ENCODE results near the gene PCNT. TPM values are rescaled to one million over a fixed set of nuclear protein-coding genes. Genes with fewer than 3 reads are reported as not detected.

PCNT gene
- total RNA-seq, 1 experiment from 2014 or later = 38.4 TPM

DNA sequence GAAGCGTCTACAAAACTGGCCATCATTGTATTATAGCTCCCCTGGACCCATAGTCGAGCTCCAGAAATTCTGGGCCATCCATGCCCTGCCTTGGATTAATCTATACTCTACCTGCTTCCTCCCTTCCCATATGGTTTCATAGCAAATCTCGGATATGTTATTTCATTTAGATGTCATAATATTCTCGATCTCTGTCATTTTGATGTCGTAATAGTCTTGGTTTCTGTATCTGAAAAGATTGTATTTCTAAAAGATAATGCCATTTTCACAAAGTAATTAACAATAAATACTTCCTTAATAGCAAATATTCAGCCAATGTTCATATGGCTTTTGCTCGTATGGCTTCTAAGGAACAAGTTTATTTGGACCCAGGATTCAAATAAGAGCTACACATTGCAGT lies 169.9 kb downstream of the PCNT start:
- no peaks in the 10 kb centered on the region for H3K4me1 ChIP-seq
- H3K27ac Mint-ChIP-seq (ENCODE audit: unreplicated experiment) = no peak overlapping the region
- no peaks in the 10 kb centered on the region for H3K27me3 Mint-ChIP-seq (ENCODE audit: insufficient read depth, unreplicated experiment)
- H3K4me1 Mint-ChIP-seq (ENCODE audit: low read depth, unreplicated experiment) = no peaks in the 10 kb centered on the region
- POLR2A ChIA-PET = no interaction called here
- intact Hi-C loops (cut with micrococcal nuclease; ENCODE audit: unreplicated experiment) = no loop called here
- CTCF ChIA-PET = no interaction called here
- H3K36me3 ChIP-seq (ENCODE audit: control insufficient read depth, insufficient read depth, low read length) = no peaks in the 10 kb centered on the region; the same call in 1 of the 2 replicates
- no peak overlapping the region for H3K4me3 Mint-ChIP-seq (ENCODE audit: unreplicated experiment)
- no TSS peak for BruUV-seq (replicated peaks)
- no peak overlapping the region for H3K4me3 ChIP-seq (ENCODE audit: low read depth, low read length)
- H3K9me3 Mint-ChIP-seq (ENCODE audit: unreplicated experiment) = no peaks in the 10 kb centered on the region
- H3K27me3 ChIP-seq (replicated peaks; ENCODE audit: control insufficient read depth, insufficient read depth, low read length) = no peaks in the 10 kb centered on the region
- no peaks in the 10 kb centered on the region for H3K9me3 ChIP-seq
- DNase-seq = no peak
- peaks cover 40% of the 10 kb centered on the region for H3K36me3 Mint-ChIP-seq (ENCODE audit: insufficient read depth, unreplicated experiment)
- TF ChIP-seq, protein P1, sequence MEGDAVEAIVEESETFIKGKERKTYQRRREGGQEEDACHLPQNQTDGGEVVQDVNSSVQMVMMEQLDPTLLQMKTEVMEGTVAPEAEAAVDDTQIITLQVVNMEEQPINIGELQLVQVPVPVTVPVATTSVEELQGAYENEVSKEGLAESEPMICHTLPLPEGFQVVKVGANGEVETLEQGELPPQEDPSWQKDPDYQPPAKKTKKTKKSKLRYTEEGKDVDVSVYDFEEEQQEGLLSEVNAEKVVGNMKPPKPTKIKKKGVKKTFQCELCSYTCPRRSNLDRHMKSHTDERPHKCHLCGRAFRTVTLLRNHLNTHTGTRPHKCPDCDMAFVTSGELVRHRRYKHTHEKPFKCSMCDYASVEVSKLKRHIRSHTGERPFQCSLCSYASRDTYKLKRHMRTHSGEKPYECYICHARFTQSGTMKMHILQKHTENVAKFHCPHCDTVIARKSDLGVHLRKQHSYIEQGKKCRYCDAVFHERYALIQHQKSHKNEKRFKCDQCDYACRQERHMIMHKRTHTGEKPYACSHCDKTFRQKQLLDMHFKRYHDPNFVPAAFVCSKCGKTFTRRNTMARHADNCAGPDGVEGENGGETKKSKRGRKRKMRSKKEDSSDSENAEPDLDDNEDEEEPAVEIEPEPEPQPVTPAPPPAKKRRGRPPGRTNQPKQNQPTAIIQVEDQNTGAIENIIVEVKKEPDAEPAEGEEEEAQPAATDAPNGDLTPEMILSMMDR (IDR thresholded peaks at IDR 0.05; ENCODE audit: insufficient read depth in 1 of 2, low read depth in 1 of 2, low read length in 1 of 2, severe bottlenecking in 1 of 2, unreplicated experiment in 1 of 2) = no peak

Other genes with a start within 250 kb of the PCNT start
- gene COL6A2, start 226.0 kb upstream of the PCNT start, total RNA-seq (2022) = 8.8 and 11.1 TPM in 2 replicates
- gene FTCD, start 168.6 kb upstream of the PCNT start, total RNA-seq (2022) = 3.5 and 4.5 TPM in 2 replicates
- 3.1 and 4.6 TPM in 2 replicates for gene SPATC1L, start 139.7 kb upstream of the PCNT start, total RNA-seq (2022)
- gene LSS, start 95.4 kb upstream of the PCNT start, total RNA-seq (2022) = 121 and 127 TPM in 2 replicates
- 88.1 and 102 TPM in 2 replicates for gene MCM3AP, start 38.5 kb upstream of the PCNT start, total RNA-seq (2022)
- gene YBEY, start 37.8 kb upstream of the PCNT start, total RNA-seq (2022) = 10.6 and 11.5 TPM in 2 replicates
- gene C21orf58, start 286 bp upstream of the PCNT start, total RNA-seq (2022) = 17.7 and 18.6 TPM in 2 replicates
- 44.6 and 51.2 TPM in 2 replicates for gene DIP2A, start 134.7 kb downstream of the PCNT start, total RNA-seq (2022)